DMS114 treated with DMSO at 0.1 percent for 48 hours (cell line): ENCODE data around the gene MOGAT3.

Source experiments
- DNase-seq: peaks from one replicate; lab custom pipeline; 2025; ENCODE audit not compliant: unreplicated experiment; lab: John Stamatoyannopoulos, UW

Gene MOGAT3

DNA sequence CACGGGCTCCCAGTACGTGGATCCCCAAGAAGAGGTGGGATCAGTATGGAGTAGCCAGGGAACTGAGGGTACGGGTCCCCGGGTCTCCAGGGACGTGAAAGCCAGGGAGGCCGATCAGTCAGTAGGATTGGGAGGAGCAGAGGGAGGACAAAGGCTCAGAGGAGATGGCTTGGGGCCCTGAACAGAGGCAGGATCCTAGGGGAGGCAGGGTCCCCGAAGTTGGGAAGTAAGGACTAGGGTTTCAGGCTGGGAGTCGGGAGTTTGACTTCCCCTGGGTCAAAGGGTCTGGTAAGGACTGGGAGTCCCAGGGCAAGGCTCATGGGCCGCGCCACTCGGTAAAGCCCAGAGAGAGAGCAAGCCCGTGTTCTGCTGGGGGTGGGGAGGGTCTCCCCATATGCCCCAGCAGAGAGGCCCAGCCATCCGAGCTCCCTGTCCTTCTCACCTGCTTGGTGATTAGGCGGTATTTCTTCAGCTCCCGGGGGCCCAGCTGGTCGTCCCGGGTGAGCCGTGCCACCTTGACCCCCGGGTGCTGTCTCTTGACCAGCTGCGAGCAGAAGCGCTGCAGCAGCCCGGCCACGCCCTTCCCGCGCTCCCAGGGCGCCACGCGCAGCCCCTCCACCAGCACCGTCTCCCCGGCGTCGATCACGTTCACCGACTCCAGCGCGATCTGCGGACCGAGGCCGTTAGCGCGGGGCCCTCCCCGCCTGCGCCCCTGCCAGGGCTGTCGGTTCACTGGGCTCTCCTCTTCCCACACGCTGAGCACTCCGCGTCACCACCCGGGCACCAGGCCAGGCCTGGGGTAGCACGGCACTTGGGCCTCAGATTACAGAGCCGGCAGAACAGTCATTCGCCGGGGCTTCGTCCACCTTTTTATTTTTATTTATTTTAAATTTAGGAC lies 27.7 kb downstream of the MOGAT3 start:
- DNase-seq, result no peak

DNA sequence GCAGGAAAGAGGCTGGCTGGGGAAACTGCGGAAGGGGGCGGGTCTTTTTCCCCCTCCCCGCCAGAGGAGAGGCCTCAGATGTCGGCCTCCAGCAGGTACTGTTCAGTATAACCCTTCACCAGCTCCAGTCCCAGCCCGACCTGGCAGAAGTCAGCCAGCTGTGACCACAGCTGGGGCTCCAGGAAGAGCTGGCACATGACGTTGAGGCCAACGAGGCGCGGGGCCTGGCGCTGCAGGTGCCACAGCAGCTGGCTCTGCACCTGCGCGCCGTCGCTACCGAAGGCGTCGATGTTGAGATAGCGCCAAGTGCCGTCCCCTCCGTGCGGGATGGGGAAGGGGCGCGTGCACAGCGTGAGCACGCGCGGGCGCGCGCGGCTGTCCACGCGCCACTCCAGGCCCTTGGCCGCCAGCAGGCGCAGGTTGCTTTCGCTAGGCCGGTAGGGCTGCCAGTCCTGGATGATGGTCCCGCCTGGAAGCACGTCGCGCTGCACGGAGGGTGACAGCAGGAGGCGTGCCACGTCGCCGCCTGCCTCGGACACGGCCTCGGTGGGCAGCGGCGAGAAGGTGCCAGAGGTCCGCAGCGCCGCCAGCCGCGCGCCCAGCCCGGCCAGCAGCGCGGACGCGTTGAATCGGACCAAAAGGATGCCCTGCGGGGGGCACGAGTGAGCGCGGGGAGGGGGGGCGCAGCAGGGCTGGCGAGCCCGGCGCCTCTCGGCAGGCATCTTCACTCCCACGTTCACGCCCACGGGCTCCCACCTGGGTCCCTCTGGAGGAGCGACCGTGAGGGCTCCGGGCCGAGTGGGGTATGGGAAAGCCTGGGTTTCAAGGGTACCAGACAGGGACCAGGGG lies 28.6 kb downstream of the MOGAT3 start:
- no peak for DNase-seq

DNA sequence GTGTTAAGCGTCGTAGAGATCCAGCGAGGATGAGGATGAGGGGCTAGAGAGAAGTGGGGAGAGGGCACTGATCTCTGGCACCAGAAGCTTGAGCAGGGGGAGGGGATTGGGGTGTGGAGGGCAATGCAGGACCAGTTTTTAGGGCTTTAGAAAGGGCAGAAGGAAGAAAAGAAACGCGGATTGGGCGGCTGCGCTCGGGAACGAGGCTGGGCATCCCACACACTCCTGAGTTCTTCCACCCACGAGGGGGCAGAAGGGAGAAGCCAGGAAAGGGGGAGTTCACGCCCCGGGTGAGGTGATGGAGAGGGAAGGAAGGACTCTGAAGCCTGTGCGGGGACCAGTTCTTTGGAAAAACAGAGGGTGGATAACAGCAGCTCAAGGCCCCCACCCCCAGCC lies 29.4 kb downstream of the MOGAT3 start:
- no peak for DNase-seq

DNA sequence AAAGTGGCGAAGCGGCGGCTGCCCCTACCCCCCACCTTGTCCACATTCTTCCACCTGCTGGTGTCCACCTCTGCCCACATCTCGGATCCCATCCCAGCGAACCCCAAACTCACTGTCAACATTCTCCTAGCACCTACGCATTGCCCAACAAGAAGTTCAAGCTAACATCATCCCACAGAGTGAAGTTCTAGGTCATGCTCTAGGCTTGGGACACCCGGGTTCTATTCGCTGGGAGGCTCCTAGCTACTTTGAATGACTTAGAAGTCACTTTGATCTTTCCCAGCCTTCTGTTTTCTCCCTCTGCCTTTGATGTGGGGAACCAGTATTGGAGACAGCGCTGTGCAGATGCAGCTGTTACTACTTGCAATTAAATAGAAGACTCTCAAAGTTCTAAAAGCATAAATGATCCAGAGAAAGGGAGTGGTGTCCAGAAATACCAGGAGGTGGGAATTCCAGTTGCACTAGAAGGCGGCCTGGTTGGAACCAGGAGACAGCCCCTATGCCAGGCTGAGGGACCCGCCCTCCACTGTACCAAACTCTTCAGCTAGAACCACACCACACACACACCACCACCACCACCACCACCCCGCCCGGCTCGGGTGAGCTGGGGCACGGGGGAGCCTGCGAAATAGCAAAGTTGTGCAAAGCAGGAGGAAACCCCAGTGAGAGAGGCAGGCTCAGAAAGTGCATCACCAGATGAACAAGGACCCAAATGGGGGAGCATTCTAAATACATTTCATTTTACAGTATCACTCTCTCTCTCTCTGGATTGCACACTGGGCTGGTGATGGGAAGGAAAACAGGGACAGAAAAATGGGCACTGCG lies 30.0 kb downstream of the MOGAT3 start:
- no peak for DNase-seq

DNA sequence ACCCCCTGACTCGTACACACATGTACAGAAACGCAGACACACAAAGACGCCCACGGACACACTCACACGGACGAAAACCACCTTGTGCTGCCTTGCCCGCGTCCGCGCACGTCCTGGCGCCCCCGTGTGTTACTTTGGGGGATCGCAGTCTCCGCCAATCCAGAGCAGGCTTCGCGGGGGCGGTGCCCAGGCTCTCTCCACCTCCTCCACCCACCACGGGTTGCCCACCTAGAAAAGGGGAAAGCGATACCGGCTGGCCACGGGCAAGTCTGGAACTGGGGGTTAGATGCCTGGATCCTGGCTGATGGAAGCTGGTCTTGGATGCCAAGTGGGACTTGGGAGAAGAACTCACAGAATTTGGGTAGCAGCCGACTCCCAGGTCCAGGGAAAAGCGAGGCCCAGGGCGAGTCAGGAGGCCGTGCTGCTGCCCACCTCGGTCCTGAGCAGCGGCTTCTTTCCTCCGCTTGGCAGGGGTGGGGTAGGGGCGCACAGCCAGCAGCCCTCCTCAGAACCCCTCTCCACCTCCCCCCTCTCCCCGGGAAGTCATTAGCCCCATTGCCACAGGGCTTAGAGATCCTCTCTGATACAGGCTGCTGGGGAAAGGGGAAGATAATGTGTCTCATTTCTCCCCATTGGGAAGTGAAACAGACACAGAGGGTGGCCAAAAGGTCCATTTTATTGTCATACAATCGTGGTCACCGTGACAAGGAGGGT lies 30.8 kb downstream of the MOGAT3 start:
- DNase-seq, result peak; percentile 58

DNA sequence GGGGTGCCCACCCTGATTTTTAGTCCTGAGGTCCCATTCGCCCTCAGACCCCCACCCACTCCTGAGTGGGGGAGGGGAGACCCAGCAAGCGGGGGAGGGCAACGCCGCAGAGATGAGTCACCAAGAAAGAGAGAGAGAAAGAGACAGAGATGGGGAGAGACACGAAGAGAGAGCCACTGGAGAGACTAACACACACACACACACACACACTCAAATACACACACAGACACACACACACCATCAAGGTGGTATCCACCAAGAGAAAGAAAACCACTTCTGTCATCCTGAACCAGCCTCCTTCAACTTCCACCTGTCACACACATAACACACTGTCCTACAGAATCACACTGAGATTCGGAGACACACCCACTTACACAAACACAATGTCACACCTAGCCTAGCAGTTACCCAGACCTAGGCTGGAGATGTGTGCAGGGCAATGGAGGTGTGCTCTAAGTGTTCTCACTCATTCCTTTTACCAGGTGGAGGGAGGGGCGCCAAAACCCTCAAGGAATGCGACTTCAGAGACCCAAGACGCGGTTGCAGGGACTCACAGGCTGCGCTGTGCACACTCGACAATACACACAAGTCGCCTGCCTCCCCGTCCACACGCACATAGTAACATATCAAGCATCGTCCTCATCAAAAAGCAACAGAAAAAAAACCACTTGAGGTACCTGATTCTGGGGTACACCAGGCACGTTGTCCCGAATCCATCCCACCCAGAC lies 31.6 kb downstream of the MOGAT3 start:
- no peak for DNase-seq

DNA sequence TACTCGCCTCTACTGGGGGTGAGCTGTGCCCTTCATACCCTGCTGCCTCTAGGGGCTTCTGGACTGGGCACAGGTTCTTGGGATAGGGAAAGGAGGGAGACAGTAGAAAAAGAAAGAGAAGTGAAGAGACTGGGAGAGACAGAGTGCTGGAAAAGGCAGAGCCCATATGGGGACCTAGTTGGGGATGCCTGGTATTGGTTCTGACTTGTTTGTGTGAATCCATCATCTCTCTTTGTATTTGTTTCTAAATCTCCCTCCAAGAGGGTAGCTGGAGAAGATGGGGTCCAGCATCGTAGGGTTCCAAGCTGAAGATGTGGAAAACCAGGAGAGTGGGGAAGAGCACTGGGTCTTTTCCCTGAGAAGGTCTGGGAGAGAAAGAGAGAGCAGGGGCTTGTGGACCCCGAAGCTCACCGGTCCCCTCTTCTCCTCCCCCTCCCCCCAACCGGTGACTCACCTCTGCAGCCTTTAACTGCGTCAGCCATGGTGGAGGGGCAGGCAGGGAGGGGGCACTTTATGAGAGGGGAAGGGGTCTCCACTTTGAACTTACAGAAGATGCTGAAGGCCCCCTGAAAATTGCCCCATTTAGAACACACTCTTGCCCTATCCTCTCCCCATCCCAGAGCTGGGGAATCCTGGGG lies 32.3 kb downstream of the MOGAT3 start:
- DNase-seq, result no peak

DNA sequence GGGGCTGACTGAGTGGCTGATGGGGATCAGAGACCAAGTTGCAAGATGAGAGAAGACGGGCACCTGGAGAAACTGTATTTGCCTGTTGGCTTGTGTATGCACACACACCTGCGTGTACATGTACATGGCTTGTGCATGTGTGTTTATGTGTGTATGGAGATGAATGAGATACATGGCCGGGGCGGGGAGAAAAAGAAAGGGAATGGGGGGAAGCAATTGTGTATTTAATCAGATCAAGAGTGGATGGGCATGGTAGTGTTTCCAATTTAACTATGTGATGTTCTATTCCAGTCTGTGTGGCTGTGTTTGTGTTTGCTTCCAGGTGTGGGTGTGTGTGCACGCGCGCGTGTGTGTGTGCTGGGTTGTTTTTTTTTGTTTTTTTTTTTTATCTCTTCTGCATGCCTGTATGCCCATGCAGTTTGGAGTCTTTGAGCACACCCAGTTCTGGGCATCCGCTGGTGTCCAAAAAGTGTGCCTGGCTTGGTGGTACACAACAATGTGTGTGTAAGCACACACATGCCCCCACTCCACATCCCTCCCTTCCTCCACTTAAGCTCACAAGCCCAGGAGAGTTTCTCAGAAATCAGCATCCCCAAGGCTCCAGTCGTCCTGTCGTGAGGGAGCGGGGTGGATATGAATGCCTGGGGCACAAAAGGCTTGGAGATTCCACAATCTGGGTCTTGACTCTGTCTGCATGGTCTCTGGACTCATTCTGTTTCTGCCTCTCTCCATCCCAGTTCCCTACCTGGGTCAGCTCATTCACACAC lies 33.0 kb downstream of the MOGAT3 start:
- no peak for DNase-seq

DNA sequence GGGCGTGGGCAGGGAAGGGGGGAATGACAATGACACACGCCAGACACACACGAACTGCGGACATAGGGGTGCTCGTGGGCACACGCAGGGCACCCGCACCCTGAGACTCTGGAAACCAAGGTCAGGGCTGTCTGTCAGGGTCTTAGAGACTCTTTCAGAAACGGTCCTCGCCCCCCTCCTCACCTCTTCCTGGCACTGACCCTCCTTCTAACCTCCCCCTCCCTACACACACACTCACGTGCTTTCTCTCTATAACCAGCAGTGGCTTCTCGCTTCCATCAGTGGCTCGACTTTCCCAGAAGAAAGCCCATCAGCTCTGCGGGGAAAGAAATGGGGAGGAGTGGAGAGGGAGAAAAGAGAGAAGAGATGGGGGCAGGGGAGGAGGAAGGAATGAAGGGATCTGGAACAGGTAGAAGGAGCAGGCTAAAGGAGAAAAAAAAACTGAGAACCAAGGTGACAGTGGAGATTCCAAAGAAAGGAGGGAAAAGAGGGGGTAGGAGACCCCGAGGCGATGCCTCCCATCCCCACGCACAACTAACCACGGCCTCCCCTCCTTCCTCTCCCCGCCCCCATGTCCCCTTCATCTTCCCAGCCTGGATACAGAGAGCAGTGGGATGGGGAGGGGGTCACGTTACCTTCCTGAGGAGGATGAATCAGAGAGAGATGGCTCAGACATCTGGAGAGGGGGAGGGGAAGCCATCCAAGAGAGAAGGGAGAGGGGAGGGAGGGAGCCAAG lies 33.8 kb downstream of the MOGAT3 start:
- DNase-seq, result no peak

DNA sequence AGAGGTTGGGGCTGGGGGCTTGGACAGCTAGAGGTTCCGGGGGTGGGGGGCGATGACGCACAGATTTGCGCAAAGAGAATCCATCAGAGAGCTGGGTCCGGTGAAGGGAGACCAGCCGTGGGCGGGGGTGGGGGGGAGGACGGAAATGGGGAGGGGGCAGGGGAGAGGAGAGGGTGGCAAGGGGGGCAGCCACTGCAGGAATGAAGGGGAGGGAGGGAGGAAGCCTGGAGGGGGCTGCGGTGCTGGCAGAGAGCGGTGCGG lies 34.3 kb downstream of the MOGAT3 start:
- no peak for DNase-seq

DNA sequence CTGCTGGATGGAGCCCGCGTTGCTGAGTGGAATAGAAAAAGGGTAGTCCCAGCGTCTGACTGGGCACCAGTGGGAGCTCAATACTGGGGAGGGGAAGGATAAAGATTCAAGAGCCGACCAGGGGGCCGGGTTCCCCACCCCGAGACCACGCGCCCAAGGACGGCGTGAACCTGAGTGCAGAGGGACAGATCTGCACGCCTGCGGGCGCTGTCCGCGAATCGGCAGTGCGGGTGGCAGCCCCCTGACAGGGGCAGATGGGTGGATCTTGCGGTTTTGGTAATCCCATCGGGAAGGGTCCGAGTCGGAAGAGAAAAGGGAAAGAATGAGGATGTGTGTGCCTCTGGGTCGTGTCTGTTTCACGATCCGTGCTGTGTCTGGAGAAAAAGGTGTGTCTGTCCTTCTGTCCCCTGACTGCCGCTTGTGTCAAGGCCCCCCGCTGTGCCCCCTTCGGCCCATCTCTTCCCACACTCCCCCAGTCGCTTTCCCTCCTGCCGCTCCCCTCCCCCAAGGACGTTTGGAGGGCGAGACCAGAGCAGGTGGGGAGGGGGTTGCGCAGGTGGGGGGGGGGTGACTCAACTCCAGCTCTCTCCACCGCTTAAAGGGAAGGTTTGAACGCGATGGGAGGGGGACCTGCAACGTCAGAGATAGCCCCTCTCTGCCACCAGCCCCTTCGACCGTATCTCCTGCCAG lies 34.7 kb downstream of the MOGAT3 start:
- no peak for DNase-seq

DNA sequence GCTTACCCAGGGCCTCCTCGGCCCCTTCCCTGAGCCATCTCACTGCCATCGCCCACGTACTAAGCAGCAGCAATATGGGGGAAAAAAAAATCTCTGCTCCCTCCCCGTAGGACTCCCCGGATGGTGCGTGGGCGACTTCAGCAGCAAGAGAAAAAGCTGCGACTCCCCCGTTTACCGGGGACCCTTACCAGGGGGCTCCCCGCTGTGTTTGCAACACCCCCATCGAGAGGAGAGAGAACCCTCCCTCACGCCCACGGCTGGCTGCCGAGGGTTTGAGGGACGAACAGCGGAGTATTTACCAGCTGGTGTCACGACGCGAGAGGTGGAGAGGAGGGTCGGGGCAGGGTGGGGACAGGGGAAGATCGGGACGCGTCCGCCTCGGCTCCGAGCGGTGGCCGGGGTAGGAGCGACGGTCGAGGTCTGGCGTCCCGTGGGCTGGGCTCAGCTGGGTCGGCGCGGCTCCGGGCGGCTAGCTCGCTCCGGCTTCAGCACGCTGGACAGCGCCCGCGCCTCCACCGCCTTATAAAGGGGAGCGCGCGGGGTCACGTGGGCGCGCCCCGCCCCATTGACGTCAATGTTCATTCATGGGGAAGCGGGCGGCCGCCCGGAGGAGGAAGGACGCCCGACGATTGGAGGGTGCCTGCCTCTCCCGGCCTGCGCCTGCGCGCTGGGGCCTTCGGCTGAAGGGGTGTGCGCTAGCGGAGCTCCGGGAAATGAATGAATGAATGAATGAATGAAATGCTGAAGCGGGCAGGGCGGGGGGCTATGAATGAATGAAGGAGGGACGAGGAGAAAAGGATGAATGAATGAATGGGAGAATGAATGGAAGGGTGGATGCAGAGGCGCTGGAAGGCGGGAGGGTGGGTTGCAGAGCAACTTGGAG lies 35.5 kb downstream of the MOGAT3 start, which contains the start of gene VGF:
TSS of gene VGF (minus strand) at position 495 of the 883 bp plus-strand sequence. CDS start 726 bp downstream, outside the sequence.
- DNase-seq, result peak; percentile 62

DNA sequence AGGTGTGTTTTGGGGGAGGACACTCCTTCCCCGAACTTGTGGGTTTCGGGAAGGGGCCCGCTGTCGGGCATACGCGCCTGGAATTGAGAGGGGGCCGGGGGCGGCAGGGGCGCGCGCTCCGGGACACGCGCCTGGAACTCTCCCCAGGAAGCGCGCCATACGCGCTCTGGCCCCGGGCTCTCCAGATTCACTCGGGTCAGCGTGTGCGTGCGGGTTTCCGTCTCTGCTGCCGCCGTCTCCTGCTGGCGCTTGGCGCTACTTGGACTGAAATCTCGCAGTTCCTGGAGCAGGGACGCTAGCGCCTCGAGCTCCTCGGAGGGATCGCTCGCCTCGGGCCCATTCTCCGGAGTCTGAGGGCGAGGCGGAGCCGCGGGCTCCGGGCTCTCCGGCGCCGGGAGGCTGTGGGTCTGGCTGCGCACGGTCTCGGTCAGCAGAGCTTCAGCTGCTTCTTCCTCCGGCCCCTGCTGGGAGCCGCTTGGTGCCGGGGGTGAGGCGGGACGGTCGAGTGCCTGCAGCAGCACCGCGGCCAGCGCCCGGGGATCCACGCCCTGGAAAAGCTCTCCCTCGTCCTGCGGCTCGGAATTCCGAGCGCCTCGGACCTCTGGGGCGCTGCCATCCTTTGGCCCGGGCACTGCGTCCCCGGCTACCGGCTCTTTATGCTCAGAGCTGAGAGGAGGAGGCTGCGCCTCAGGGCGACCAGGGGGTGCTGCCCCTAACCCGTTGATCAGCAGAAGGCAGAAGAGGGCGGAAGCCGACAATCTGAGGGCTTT lies 36.6 kb downstream of the MOGAT3 start:
- no peak for DNase-seq

DNA sequence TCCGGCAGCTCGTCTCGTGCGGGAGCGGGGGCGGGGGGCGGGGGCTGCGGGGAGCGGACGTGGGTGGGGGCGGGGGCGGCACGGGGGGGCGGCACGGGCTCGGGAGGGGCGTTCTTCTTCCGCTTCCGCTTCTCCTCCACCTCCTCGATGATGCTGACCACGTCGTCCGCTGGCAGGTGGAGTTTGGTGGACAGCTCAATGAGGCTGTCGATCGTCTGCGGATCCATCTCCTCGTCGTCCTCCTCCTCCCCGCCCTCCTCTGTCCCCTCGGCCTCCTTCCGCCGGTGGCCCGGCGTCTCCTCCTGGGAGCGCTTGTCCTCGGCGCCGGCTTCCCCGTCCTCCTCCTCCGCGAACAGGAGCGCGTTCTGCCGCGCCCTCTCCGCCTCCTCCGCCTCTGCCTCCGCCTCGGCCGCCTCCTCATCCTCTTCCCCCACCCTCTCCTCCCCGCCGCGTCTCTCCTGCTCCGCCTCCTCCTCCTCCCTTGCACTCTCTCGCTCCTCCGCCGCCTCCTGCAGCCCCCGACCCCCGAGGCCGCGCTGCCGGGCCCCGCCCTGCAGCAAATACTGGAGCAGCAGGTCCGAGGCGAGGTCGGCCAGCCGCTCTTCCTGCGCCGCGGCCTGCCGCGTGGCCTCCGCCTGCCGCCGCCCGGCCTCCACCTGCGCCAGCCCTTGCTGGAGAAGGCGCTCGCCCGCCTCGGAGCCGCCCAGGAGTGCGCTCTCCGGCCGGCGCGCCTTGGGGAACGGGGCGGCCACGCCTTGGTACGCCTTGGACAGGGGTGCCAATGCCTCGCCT lies 37.4 kb downstream of the MOGAT3 start:
- peak; percentile 37 for DNase-seq
